K562 (cell line): ENCODE results near the gene C15orf61. TPM values are rescaled to one million over a fixed set of nuclear protein-coding genes. Genes with fewer than 3 reads are reported as not detected.

ENCODE experiments used
- CGGBP1 ChIP-seq: fragments of 250-450 bp; sonication (Bioruptor Pico); IDR thresholded peaks from 2 replicates; pipeline ENCODE4 v1.9.0; 2021; ENCODE audit warnings: mild to moderate bottlenecking
- E4F1 ChIP-seq: fragments of 250-450 bp; sonication (Bioruptor Pico); IDR thresholded peaks from 2 replicates; pipeline ENCODE4 v1.5.0; 2021; ENCODE audit warnings: mild to moderate bottlenecking, borderline replicate concordance
- ETS1 ChIP-seq: conservative IDR thresholded peaks from 2 replicates; pipeline ENCODE4 v1.6.1; 2011; ENCODE audit warnings: low read depth, mild to moderate bottlenecking, low read length; ENCODE audit not compliant: control insufficient read depth
- FOXA1 ChIP-seq: fragments of 450-650 bp; IDR thresholded peaks from 2 replicates; pipeline ENCODE4 v1.6.1; 2016; ENCODE audit warnings: mild to moderate bottlenecking, borderline replicate concordance
- KLF1 ChIP-seq: fragments of 450-650 bp; IDR thresholded peaks from 2 replicates; pipeline ENCODE4 v1.6.1; 2016; ENCODE audit warnings: missing genetic modification characterization, missing compliant biosample characterization
- MAFF ChIP-seq: IDR thresholded peaks from 2 replicates; pipeline ENCODE4 v1.6.1; 2012; ENCODE audit warnings: low read length, improper control_type of control experiment
- MED1 ChIP-seq: sonication (generic); formaldehyde crosslinking; IDR thresholded peaks from 2 replicates; pipeline ENCODE4 v1.8.1; 2023; ENCODE audit warnings: missing genetic modification reagents, borderline replicate concordance
- MXD1 ChIP-seq: fragments of 250-450 bp; sonication (Bioruptor Pico); IDR thresholded peaks from 2 replicates; pipeline ENCODE4 v1.8.0; 2021; ENCODE audit warnings: borderline replicate concordance, mild to moderate bottlenecking, moderate library complexity; ENCODE audit not compliant: poor library complexity, severe bottlenecking
- POLR2AphosphoS5 ChIP-seq: IDR thresholded peaks from 2 replicates; pipeline ENCODE4 v1.6.1; 2011; ENCODE audit warnings: mild to moderate bottlenecking, low read depth, low read length, moderate library complexity; ENCODE audit not compliant: control insufficient read depth, insufficient read depth
- SMAD3 ChIP-seq: fragments of 450-650 bp; formaldehyde crosslinking; conservative IDR thresholded peaks from 2 replicates; pipeline ENCODE4 v1.4.0; 2020; ENCODE audit warnings: mild to moderate bottlenecking
- SOX6 ChIP-seq: fragments of 450-650 bp; IDR thresholded peaks from 2 replicates; pipeline ENCODE4 v1.6.1; 2014; ENCODE audit warnings: mild to moderate bottlenecking
- ZNF311 ChIP-seq: fragments of 250-450 bp; sonication (Bioruptor Pico); IDR thresholded peaks from 2 replicates; pipeline ENCODE4 v1.4.0; 2020; ENCODE audit warnings: mild to moderate bottlenecking, moderate library complexity
- ZNF395 ChIP-seq: fragments of 200-800 bp; sonication (Bioruptor generic); IDR thresholded peaks from 2 replicates; pipeline ENCODE4 v1.6.1; 2017; ENCODE audit warnings: missing genetic modification characterization, missing compliant biosample characterization
- ZNF431 ChIP-seq: sonication (generic); formaldehyde crosslinking; IDR thresholded peaks from 2 replicates; pipeline ENCODE4 v1.8.0; 2022; ENCODE audit warnings: mild to moderate bottlenecking, missing genetic modification reagents
- ZNF77 ChIP-seq: fragments of 250-450 bp; sonication (Bioruptor Pico); IDR thresholded peaks from 2 replicates; pipeline ENCODE4 v1.5.0; 2020
- polyA plus RNA-seq, 8 experiments: library from polyadenylated mRNA; depleted of rRNA in 4 of 8; stranded (reverse) in 5 of 8; unstranded in 3 of 8; fragments of >200 nt; fragmentation: Nextera tagmentation in 2 of 8; fragmentation: Illumina TruSeq in 1 of 8; extraction: Ambion mirVana in 2 of 8; extraction: Trizol in 1 of 8; gene quantifications; 2 replicates each; pipeline versions ENCODE4 v1.2.1 to v1.2.3, GENCODE V29; 2011 to 2014; ENCODE audit warnings: inconsistent platforms in 1 of 8, missing spikeins in 1 of 8
- total RNA-seq, 7 experiments: library from RNA; depleted of rRNA in 6 of 7; stranded (reverse); fragments of >200 nt in 6 of 7; fragmentation: Illumina TruSeq in 2 of 7; extraction: Trizol in 2 of 7; gene quantifications; 2 replicates each; pipeline versions ENCODE4 v1.2.1 to v1.2.3, GENCODE V29; 2011 to 2021; ENCODE audit warnings: low replicate concordance in 1 of 7

The C15orf61 gene
- total and polyA plus RNA-seq, 9 of the 15 experiments (the other 6 are each of a cell fraction or from before 2014, with no cell fraction given), result 1.6 to 10.5 (median 4.3) TPM

GRCh38 chr15:67510597-67511190 is 10.2 kb upstream of the C15orf61 start (continued):
- TF ChIP-seq E4F1 (CRISPR knock-in tag) (no peak), SMAD3 (CRISPR knock-in tag) (no peak), MED1 (CRISPR knock-in tag) (no peak), ZNF395 (CRISPR knock-in tag) (no peak), FOXA1 (no peak), ZNF311 (CRISPR knock-in tag) (no peak), MAFF (no peak), ZNF431 (CRISPR knock-in tag) (no peak), KLF1 (tag) (no peak), ETS1 (no peak), ZNF77 (CRISPR knock-in tag) (no peak), MXD1 (CRISPR knock-in tag) (no peak), POLR2AphosphoS5 (no peak), SOX6 (no peak), CGGBP1 (CRISPR knock-in tag) (no peak)
- TF ChIP-seq, all 486 proteins: peak for 0
